Measurements from ENCODE around the gene DNASE1L1.

Gene DNASE1L1

DNA sequence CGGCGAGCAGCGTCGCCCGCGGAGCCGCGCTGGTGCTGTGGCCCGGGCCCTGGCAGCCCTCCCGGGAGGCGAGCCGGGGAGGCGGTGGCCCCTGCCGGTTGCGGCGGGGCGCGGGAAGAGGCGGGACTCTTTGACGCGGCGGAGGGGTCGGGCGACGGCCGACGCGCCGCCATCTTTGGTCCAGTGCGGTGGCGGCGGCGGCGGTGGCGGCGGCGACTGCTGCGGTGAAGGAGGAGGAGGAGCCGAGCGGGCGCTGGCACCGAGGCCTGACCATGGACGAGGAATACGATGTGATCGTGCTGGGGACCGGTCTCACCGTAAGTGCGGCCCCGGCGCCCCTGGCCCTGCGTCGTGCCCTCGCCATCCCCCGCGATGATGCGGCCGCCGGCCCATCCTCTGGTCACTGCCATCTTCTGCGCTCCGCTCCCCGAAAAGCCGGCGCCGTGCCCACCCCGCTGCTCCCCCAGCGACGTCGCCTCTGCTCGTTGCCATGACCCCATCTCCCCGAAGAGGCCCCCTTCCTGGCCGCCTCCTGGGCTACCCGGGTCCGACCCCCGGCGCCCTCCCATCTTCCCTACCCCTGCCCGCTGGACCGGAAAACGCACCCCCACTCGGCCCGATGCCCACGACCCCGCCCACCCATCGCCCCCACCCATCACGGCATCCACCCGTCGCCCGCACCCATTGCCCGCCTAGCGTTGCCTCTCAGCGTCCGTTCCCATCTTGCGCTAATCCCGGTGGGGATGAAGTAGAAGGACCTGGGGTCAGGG, 28.1 kb upstream of the DNASE1L1 start, which contains the start of gene GDI1:
Gene GDI1, plus strand, starts transcription at position 172 of the 770 bp plus-strand sequence. Its CDS starts 101 bp downstream, at position 273.
- TF ChIP-seq, protein P1, sequence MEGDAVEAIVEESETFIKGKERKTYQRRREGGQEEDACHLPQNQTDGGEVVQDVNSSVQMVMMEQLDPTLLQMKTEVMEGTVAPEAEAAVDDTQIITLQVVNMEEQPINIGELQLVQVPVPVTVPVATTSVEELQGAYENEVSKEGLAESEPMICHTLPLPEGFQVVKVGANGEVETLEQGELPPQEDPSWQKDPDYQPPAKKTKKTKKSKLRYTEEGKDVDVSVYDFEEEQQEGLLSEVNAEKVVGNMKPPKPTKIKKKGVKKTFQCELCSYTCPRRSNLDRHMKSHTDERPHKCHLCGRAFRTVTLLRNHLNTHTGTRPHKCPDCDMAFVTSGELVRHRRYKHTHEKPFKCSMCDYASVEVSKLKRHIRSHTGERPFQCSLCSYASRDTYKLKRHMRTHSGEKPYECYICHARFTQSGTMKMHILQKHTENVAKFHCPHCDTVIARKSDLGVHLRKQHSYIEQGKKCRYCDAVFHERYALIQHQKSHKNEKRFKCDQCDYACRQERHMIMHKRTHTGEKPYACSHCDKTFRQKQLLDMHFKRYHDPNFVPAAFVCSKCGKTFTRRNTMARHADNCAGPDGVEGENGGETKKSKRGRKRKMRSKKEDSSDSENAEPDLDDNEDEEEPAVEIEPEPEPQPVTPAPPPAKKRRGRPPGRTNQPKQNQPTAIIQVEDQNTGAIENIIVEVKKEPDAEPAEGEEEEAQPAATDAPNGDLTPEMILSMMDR (IDR thresholded peaks at IDR 0.05; ENCODE audit: borderline replicate concordance, control extremely low read depth, extremely low read depth, insufficient read depth, missing control alignments), result no peak
- DNase-seq (ENCODE audit: low spot score), result peak; percentile 68
- in situ Hi-C loops (cut with MboI; ENCODE audit: low sequenced_read_pairs, unreplicated experiment), result no loop called here

DNA sequence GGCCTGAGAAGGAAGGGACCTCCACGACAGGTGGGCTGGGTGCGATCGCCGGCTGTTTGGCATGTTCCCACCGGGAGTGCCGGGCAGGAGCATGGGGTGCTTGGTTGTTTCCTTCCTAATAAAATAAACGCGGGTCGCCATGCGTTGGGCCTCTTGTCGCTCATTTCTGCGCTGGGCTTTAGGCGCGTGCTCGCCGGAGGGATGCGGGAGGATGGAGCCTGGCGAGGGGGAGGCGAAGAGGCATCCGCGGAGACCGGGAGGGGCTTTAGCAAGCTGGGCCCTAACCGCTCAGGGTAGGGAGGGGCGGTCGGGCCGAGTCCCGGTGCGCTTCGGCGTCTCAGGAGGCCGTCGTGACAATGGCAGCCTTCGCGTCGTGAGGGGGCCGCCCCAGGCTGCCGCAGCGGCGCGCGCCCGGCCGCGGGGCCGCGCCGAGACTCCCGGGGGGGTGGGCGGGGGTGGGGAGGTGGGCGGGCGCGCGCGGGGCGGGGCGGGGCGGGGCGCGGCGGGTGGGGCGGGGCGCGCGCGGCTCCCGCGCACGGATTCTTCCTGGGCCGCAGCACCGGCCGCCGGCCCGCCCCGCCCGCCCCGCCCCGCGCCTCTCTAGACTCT, 27.4 kb upstream of the DNASE1L1 start:
- DNase-seq (ENCODE audit: low spot score), result peak; percentile 85
- TF ChIP-seq, protein P1 (IDR thresholded peaks at IDR 0.05; ENCODE audit: borderline replicate concordance, control extremely low read depth, extremely low read depth, insufficient read depth, missing control alignments), result no peak
- in situ Hi-C loops (cut with MboI; ENCODE audit: low sequenced_read_pairs, unreplicated experiment), result no loop called here

DNA sequence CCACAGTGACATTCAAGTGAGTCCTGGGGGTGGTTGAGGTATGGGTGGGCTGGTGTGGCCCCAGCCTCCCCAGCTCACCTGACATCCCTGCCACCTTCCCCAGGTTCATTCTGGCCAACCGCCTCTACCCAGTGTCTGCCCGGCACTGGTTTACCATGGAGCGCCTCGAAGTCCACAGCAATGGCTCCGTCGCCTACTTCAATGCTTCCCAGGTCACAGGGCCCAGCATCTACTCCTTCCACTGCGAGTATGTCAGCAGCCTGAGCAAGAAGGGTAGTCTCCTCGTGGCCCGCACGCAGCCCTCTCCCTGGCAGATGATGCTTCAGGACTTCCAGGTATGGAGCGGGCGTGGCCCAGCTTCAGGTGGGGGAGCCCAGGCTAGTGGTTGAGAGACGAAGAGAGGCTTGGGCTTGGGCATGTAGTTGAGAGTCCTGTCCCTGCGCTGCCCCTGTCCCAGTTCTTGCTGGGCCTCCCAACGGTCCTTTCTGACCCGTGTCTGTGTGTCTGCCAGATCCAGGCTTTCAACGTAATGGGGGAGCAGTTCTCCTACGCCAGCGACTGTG, 26.2 kb upstream of the DNASE1L1 start:
- TF ChIP-seq, protein P1 (IDR thresholded peaks at IDR 0.05; ENCODE audit: borderline replicate concordance, control extremely low read depth, extremely low read depth, insufficient read depth, missing control alignments), result no peak
- DNase-seq (ENCODE audit: low spot score), result no peak
- in situ Hi-C loops (cut with MboI; ENCODE audit: low sequenced_read_pairs, unreplicated experiment), result no loop called here

DNA sequence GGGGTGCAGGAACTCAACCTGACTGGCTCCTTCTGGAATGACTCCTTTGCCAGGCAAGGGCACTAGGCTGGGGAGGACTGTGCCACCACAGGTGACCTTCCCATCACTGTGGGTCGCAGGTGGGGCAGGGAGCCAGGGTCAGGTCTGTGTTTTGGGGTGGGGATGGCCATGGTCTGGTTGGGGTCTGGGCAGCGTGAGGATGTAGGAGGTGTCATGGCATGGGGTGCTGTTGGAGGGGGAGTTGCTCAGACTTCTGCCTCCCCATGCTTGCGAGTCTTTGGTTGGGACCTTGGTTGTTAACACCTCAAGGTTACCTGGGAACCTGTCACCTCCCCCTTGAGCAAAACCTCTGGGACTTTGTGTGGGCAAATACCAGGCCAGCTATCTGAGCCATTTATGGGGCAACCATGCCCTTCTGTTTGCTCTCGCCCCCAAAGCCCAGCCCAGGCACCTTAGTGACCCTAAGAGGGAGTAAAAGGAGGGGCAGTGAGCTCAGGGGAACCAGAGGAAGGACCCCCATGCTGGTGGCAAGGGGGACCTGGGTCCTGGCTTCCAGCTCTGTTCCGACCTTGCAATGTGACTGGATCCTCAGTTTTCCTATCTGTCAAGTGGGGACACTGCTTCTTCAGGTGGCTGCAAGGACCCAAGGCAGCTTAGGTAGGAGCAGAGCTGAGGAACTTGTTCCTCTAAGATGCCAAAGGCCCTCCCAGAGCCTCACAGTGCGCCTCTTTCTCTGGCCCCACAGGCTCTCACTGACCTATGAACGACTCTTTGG, 25.5 kb upstream of the DNASE1L1 start:
- no peak for DNase-seq (ENCODE audit: low spot score)
- in situ Hi-C loops (cut with MboI; ENCODE audit: low sequenced_read_pairs, unreplicated experiment), result no loop called here
- TF ChIP-seq, protein P1 (IDR thresholded peaks at IDR 0.05; ENCODE audit: borderline replicate concordance, control extremely low read depth, extremely low read depth, insufficient read depth, missing control alignments), result no peak

DNA sequence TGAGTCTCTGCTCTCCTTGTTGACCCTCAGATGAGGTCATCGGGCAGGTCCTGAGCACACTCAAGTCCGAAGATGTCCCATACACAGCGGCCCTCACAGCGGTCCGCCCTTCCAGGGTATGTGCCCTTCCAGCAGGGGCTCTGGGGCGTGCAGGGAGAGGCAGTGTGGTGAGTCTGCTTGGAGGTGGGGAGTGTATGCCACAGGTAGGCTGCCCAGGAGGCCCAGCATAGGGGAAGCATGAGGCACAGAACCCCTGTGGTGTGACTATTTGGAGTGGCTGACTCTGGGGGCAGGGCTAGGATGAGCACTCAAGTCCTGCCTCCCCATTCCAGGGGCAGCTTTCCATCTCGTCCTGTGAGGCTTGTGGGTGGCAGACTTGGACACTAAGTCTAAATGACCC, 24.6 kb upstream of the DNASE1L1 start:
- TF ChIP-seq, protein P1 (IDR thresholded peaks at IDR 0.05; ENCODE audit: borderline replicate concordance, control extremely low read depth, extremely low read depth, insufficient read depth, missing control alignments), result no peak
- in situ Hi-C loops (cut with MboI; ENCODE audit: low sequenced_read_pairs, unreplicated experiment), result no loop called here
- no peak for DNase-seq (ENCODE audit: low spot score)

DNA sequence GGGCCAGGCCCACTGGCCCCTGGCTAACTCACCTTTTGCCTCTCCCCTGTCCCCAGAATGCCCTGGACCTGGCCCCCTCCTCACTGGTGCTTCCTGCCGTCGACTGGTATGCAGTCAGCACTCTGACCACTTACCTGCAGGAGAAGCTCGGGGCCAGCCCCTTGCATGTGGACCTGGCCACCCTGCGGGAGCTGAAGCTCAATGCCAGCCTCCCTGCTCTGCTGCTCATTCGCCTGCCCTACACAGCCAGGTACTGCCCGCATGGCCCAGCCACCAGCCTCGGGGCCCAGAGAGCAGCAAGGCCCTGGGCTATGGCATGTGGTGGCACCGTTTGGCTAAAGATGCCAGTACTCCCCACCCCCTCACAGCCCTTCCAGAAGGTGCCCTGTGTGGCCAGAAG, 23.2 kb upstream of the DNASE1L1 start:
- TF ChIP-seq, protein P1 (IDR thresholded peaks at IDR 0.05; ENCODE audit: borderline replicate concordance, control extremely low read depth, extremely low read depth, insufficient read depth, missing control alignments), result no peak
- DNase-seq (ENCODE audit: low spot score), result no peak
- in situ Hi-C loops (cut with MboI; ENCODE audit: low sequenced_read_pairs, unreplicated experiment), result no loop called here
